DMS53 (cell line): ENCODE data around the gene SHROOM3.
"Not testable (repeated sequence)": the region's sequence is repeated elsewhere in the genome, so short reads cannot be mapped to it uniquely, and the experiment has no call there.

Source experiments
- DNase-seq: peaks from one replicate; lab custom pipeline; 2025; lab: John Stamatoyannopoulos, UW

The SHROOM3 gene

DNA sequence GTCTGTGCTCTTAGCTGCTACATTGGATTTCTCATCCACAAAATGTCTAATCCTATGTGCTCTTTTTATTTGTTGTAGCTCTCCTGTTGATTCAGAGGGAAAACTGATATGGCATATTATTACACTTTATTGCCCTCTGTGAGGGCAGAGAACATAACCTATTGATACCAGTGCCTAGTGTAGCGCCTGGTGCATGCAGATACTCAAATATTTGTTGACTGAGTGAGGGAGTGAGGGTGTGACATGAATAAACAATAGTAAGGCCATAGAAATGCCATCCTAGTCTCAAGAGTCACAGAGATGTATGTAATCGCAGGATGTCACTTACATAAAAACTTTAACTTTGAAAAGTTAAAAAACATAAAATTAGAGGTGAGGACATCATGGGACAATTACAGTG, 159.1 kb downstream of the SHROOM3 start:
- DNase-seq: peak; percentile 71

DNA sequence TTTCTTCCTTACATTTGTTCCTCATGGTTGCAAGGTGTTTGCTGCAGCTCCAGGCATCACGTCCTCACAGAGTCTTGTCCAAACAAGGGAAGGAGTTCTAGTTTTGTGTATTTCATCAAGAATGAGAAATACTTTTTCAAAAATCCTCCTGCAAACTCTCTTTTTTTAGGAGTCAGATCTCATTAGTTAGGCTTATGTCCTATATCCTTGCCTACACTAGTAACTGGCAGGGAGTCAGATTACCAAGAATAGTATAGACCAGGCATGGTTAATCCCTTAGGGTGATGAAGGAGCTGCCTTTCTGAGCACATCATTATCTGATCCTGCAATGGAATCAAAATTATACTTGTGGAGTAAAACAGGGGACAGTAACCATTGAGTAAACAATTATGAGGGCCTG, 160.4 kb downstream of the SHROOM3 start:
- DNase-seq: no peak

DNA sequence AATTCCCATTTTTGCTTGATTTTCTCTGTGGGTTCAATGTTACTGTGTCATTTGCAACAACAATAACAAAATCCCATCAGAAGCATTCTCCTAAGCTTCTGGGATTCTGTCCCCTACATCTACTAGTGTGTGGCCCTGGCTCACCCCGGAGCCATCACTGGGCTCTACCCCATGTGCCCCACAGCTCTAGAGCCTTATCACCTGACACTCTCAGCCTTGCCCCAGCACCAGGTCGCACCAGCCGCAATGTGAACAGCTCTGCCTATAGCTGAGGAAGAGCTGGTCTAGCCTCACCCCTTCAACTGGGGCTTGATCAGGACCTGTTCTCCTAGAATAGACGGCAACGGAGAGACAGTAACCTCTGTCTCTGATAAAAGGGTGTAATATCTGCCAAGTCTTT, 161.7 kb downstream of the SHROOM3 start:
- no peak for DNase-seq

DNA sequence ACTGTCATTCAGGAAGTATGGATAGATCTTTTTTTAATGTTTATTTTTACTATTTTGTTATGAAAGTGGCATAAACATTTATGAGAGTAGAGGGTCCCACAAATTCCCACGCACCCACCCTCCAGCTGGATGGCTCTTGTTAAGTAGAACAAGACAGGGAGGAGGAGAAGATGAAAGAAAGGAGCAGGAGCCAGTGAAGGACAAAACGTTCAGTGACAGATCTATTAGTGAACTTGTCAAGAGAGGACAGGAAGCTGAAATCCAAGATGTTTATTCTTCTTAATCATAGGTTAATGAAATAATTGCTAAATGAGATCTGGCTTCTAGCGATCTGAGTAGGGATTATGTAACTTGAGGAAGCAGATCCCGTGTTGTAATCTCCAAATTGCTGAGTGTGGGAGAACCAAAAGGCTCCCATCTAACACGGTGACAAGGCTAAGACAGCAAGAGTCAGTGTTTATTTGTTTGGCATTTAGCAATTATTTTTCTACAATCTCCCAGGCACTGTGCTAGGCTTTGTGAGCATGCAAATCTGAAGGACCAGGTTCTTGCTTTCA, 162.5 kb downstream of the SHROOM3 start:
- no peak for DNase-seq

DNA sequence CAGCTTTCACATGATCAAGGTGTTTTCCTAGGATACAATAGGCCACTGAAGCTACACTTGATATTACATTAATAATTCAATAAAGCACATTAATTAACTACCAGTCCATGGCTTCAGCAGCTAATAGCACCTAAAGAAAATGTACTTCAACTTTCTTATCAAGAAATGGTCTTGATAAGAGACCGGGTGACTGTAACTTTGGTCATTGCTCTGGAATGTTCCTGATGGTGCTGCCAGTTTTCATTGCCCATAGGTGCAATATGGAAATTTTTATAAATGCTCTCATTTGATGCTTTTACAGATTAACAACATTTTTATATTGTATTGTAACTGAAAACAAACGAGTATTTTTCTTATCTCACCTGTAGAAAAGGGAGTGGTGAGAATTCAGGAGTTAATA, 165.4 kb downstream of the SHROOM3 start:
- no peak for DNase-seq

DNA sequence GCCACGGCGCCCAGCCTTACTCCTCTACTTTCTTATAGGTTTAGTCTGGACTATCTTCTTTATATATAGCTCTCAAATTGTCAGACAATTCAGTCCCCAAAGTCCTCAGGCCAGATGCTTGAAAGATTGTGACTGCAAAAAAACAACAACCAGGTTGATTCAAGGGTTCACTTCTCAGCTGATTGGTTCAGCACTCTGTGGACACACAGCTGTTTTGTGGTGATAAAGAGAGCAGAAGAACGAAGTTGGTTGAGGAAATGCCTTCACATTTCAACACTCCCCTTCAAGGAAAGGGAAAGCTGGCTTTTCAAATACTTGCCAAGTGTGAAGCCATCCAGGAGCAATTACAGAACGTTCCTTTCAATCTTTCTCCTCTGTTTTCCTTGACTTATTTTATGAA, 166.8 kb downstream of the SHROOM3 start:
- DNase-seq: no peak

GRCh38 chr4:76605099-76605563, 170.1 kb downstream of the SHROOM3 start:
- no peak for DNase-seq

DNA sequence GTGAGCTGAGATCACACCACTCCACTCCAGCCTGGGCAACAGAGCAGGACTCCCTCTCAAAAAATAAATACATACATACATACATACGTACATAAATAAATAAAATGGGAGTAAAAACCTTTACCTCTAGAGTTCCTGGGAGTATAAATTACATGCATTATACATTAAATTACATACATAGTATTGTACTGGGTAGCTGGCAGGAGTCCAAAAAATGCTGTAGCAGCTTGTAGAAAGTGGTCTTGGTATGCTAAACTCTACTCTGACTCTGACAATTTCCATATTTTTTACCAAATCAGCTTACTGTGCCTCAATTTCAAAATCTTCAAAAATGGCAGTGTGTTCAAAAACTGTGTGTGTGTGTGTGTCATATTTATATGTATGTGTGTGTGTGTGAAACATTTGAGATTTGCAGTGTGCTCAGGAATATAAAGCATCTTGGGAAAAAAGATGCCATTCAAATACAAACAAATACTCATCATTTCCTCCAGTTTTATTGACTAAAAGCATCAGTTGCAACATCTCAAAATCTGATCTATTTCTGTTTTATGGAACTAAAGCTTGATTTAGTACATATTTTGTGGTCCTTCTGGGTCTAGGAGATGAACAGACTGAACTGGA, 171.7 kb downstream of the SHROOM3 start:
- DNase-seq: no peak

DNA sequence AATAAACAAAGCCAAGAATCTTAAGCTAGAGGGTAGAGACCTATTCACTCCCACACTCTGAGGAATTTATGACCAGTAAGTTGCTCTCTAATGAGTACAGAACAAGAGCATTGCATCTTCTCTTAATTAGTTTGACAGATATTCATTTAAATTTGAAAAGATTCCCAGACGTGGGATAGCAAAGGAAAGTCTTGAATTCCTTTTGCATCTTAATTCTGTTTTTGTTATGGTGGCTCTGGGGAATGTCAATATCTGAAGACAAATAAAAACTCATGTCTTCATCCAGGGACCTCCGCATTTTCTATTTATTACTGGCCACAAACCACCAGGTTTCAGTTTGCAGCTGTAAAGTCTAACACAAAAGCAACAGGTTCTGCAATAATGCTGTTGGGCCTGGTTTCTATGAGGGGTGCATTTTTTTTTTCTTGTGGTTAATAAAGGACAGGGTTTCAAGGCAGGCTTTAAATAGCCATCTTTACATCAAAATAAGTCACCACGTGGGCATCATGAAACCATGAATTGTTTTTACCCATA, 172.3 kb downstream of the SHROOM3 start:
- no peak for DNase-seq

DNA sequence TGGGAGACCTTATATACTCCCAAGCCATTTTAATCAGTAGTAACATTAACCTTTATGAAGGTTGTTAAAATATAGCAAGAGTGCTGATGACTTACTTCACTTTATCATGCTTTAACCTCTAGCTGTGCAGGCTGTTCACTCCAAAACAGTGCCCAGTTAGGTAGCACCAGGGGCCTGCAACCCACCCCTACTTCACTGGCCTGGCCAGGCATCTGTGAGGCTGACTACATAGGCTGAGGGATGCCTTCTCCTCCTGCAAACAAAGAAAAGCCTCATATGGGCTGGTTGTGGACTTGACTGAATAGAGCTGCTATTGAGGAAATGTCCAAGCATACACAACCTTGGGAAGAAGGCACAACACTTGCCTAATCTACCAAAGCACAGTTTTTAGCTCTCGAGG, 172.8 kb downstream of the SHROOM3 start:
- no peak for DNase-seq

- not testable (repeated sequence) for DNase-seq
Measured at GRCh38 chr4:76608549-76608948, 173.5 kb downstream of the SHROOM3 start.

GRCh38 chr4:76610751-76611547, 175.9 kb downstream of the SHROOM3 start:
- DNase-seq: no peak

DNA sequence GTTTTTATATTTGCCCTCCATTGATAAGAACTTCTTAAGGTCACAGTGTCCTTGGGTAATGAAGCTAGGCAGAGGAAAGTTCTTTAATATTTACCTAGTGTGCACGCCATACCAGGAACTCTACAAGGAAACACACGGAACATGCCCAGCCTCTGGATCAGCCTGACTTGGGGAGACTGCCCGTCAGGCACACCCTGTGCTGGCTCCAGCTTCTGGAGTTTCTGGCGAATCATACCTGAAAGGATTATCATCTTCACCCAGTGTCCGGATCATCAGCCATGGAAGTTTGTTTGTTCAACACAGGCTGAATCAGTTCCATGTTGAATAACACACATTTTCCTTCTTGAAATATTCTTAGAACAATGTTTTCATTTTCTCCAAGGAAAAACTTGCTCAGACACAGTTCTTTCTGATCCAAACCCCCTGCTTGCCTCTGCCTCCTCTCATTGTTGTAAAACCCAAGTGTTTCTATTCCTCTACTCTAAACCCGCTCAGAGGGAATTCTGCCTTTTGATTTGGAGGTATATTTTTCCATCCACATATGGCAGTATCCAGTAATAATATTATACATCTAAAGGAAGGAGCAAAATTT, 176.7 kb downstream of the SHROOM3 start:
- no peak for DNase-seq

DNA sequence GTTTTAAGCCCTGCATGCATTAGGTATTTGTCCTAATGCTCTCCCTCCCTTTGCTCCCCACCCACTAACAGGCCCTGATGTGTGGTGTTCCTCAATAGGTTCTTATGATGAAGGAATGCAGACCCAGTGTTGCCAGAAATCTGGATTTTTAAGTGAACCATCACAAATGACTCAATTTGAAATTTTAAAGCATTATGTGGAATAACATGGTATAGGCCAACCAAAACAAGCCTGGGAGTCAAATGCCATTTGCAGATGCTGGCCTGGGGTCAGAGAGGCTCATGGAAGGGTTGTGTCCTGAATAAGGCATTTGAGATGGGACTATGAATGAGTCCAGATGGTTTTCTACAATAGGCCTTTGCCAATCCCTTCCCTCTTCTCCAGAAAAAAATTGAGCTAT, 179.6 kb downstream of the SHROOM3 start:
- no peak for DNase-seq

- no peak for DNase-seq
Measured at GRCh38 chr4:76615999-76616398, 181.0 kb downstream of the SHROOM3 start.

DNA sequence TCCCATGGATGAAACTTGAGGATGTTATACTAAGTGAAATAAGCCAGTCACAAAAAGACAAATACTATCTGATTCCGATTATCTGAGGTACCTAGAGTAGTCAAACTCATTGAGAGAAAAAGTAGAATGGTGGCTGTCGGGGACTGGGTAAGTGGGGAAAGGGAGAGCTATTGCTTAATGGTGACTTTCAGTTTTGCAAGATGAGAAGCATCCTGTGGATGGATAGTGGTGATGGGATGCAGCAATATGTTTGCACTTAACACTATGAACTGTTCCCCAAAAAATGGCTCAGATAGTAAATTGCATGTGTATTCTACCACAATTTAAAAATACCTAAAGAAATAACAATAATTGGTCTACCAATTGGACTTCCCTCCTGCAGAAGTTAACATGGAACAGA, 181.5 kb downstream of the SHROOM3 start:
- no peak for DNase-seq

- DNase-seq: peak; percentile 59
Measured at GRCh38 chr4:76620723-76621468, 185.9 kb downstream of the SHROOM3 start.

DNA sequence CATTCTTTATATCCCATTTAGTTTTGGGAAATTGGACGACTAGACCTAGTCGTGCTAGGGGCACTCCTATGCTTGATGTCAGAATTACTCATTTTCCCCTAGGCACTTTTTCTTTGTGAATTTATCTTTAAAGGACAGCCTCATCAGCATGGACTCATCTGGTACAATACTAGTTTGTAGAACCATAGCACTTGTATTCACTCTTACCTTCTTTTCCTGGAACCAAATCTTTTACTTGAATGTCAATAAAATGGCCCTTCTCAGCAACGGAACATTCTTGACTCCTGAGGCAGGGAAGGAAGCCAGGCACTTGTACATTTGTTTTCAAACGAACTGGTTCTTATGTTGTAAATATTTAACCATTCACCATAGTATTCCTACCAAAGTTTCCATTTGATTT, 187.1 kb downstream of the SHROOM3 start:
- no peak for DNase-seq

DNA sequence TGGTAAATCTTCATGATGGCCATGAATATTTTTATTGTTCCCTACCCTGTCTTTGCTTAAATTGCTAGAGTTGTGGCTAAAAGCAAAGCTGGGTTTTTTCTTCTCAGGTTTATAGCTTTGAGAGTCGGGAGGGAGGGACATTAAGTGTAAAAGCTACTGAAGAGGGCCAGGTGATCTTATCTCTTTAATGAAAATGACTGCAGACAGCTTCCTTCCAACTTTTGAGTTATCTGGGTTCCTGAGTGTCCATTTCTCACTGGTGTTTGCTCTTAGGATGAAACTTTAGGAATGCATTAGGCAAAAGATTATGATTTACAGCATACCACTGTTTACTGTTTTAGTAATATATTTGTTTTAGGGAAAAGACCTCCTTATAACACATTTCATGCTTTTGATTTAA, 187.7 kb downstream of the SHROOM3 start:
- no peak for DNase-seq

DNA sequence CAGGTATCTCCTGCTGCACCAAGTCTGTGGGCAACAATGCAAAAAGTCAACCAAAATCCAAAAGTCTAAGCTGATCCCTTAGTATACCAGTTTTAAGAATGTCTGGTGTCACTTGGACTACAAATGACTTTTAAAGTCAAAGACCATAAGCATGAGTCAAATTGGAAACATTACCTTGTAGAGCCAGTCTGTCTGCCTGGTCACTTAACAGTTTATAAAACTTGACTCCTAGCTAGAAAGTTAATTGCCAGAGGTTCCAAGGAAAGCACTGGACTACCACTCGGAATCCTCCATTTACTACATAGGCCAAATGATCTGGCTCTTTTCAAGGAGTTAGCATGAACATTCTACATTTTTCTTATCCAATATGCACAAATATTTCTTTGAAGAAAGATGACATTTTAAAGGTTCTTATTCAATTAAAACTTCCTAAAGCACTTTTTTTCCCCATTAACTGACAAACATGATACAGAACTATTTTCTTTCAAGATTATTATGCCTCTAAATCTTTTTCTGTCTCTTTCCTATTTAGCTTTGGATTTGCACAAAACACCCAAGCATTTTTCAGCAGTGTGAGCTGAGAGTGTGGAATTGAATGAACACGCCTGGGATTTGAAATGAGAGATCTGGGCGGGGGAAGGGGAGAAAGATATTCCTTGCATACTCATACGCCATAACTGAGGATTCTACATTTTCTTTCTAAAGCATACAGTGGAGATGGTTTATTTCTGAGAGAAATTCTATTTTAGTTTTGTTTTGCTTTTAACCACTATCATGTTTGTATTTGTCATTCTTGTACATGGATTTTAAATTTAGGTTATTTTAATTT, 188.4 kb downstream of the SHROOM3 start:
- no peak for DNase-seq

DNA sequence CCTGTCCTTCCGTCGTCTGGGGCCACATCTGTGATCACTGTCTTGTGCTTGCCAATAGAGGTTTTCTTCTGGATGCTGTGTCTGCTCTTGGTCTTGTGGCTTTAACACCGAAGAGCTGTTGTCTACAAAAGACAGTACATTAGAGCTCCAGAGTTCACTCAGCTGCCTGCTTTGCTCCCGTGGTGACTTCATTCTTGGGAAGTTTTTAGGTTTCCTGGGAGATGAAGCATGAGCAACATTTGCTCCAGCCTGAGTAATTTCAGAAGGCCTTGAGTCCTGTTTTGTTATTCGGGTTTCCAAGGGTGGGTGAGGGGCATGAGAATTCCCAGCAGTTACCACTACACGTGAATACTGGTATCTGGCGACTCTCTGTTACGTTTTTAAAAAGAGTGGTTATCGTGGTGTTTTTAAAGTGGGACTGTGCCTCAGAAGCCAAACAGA, 189.2 kb downstream of the SHROOM3 start:
- no peak for DNase-seq
